ENCODE measurements around the gene LAIR1. TPM values are rescaled to one million over a fixed set of nuclear protein-coding genes. Genes with fewer than 3 reads are reported as not detected.

The LAIR1 gene
- total and polyA plus RNA-seq, 4 donors, result 1.2 to 16.3 (median 4.8) TPM

- no peak for TF ChIP-seq ZBTB33 (IDR thresholded peaks at IDR 0.05)
These were observed 24.9 kb downstream of the LAIR1 start (continued) for GRCh38 chr19:54339646-54340358.

- no peak overlapping the region for H3K4me3 ChIP-seq (ENCODE audit: low read depth in 1 of 3, low read length in 3 of 3)
- WGBS, result 74% methylated on average over 6 of the region's 6 CpGs
- H3K9ac ChIP-seq (ENCODE audit: low read depth in 1 of 2, low read length in 2 of 2), result no peak overlapping the region
- H3K27me3 ChIP-seq (ENCODE audit: control insufficient read depth in 4 of 4, insufficient read depth in 4 of 4, low read length in 3 of 4), result no peaks in the 10 kb centered on the region
- H3K27ac ChIP-seq (ENCODE audit: low read depth in 1 of 2, low read length in 2 of 2), result no peak overlapping the region
- no peaks in the 10 kb centered on the region for H3K36me3 ChIP-seq (ENCODE audit: control insufficient read depth in 4 of 4, insufficient read depth in 3 of 4, low read depth in 1 of 4, low read length in 3 of 4)
- H3K4me1 ChIP-seq (ENCODE audit: control insufficient read depth in 4 of 4, insufficient read depth in 4 of 4, low read length in 3 of 4), result no peaks in the 10 kb centered on the region
- TF ChIP-seq GABPA (IDR thresholded peaks at IDR 0.05 in 1 of 2, conservative IDR thresholded peaks at IDR 0.05 in 1 of 2) (no peak), TAF1 (conservative IDR thresholded peaks at IDR 0.05) (no peak)
- no peaks in the 10 kb centered on the region for H3K9me3 ChIP-seq (ENCODE audit: control insufficient read depth in 4 of 4, low read length in 3 of 4)
- no peak for DNase-seq (ENCODE audit: low spot score)
These were observed 26.2 kb downstream of the LAIR1 start for GRCh38 chr19:54338521-54338920.

- Histone ChIP-seq H3K9ac (ENCODE audit: low read depth in 1 of 2, low read length in 2 of 2) (no peak overlapping the region), H3K36me3 (ENCODE audit: control insufficient read depth in 4 of 4, insufficient read depth in 3 of 4, low read depth in 1 of 4, low read length in 3 of 4) (no peaks in the 10 kb centered on the region), H3K4me3 (ENCODE audit: low read depth in 1 of 3, low read length in 3 of 3) (no peak overlapping the region), H3K27me3 (ENCODE audit: control insufficient read depth in 4 of 4, insufficient read depth in 4 of 4, low read length in 3 of 4) (no peaks in the 10 kb centered on the region), H3K9me3 (ENCODE audit: control insufficient read depth in 4 of 4, low read length in 3 of 4) (no peaks in the 10 kb centered on the region), H3K27ac (ENCODE audit: low read depth in 1 of 2, low read length in 2 of 2) (no peak overlapping the region), H3K4me1 (ENCODE audit: control insufficient read depth in 4 of 4, insufficient read depth in 4 of 4, low read length in 3 of 4) (no peaks in the 10 kb centered on the region)
- TF ChIP-seq FOXA1 (IDR thresholded peaks at IDR 0.05), result no peak
- TF ChIP-seq REST (IDR thresholded peaks at IDR 0.05), result no peak
- no peak for TF ChIP-seq MAX (IDR thresholded peaks at IDR 0.05)
- TF ChIP-seq HNF4G (IDR thresholded peaks at IDR 0.05), result no peak
- TF ChIP-seq CTCF (IDR thresholded peaks at IDR 0.05; ENCODE audit: low read depth, low read length, missing input control), result no peak
- no peak for TF ChIP-seq EGR1 (IDR thresholded peaks at IDR 0.05; ENCODE audit: low read depth in 2 of 2)
- TF ChIP-seq ZBTB33 (IDR thresholded peaks at IDR 0.05), result no peak
- no peak for TF ChIP-seq GABPA (IDR thresholded peaks at IDR 0.05 in 1 of 2, conservative IDR thresholded peaks at IDR 0.05 in 1 of 2)
- TF ChIP-seq SP1 (IDR thresholded peaks at IDR 0.05), result no peak
- no peak for TF ChIP-seq YY1 (IDR thresholded peaks at IDR 0.05)
- TF ChIP-seq FOXA2 (IDR thresholded peaks at IDR 0.05), result no peak
- TF ChIP-seq HNF4A (conservative IDR thresholded peaks at IDR 0.05), result no peak
- TF ChIP-seq RXRA (IDR thresholded peaks at IDR 0.05), result no peak
- no peak for TF ChIP-seq JUND (IDR thresholded peaks at IDR 0.05)
- TF ChIP-seq TAF1 (conservative IDR thresholded peaks at IDR 0.05), result no peak
- TF ChIP-seq ATF3 (IDR thresholded peaks at IDR 0.05), result no peak
- no peak for TF ChIP-seq NR2F2 (IDR thresholded peaks at IDR 0.05)
- no peak for TF ChIP-seq RAD21 (IDR thresholded peaks at IDR 0.05)
- no peak for DNase-seq (ENCODE audit: low spot score)
- 60% methylated on average over 9 of the region's 9 CpGs for WGBS
These were observed 26.9 kb downstream of the LAIR1 start for GRCh38 chr19:54337858-54338230.

Data from liver (tissue), 9 donors.